ENCODE data around the gene LZIC. TPM values are rescaled to one million over a fixed set of nuclear protein-coding genes. Genes with fewer than 3 reads are reported as not detected.
"Not testable (repeated sequence)": the region's sequence is repeated elsewhere in the genome, so short reads cannot be mapped to it uniquely, and the experiment has no call there.

The LZIC gene
- 38.5 TPM for total RNA-seq
- long read RNA-seq, transcript LZIC-202 (8 exons, 2,281 nt) = minor isoform, 11 of 42 reads
- long read RNA-seq, transcript LZIC-201 (8 exons, 945 nt) = major isoform, 13 of 42 reads
- long read RNA-seq, partial matches to known transcripts = 0 of 42 reads
- long read RNA-seq, other reads (novel, unspliced or antisense) = 15 of 42 reads

GRCh38 chr1:9942939-9943788 is at the start of gene LZIC, which contains the start of gene NMNAT1:
Gene LZIC (minus strand): TSS chr1:9943391. CDS start chr1:9936619, 6,772 bp downstream.
Gene NMNAT1 (plus strand): TSS chr1:9943475. CDS start chr1:9972074, 28,599 bp downstream.
- intact Hi-C loops (cut with micrococcal nuclease) = no loop called here
- ATAC-seq (peak; percentile 99), DNase-seq (peak; percentile 95)

GRCh38 chr1:9992910-9993309 is 49.7 kb upstream of the LZIC start:
- DNase-seq (no peak), ATAC-seq (peak; percentile 39)
- intact Hi-C loops (cut with micrococcal nuclease) = no loop called here

- intact Hi-C loops (cut with micrococcal nuclease) = no loop called here
- DNase-seq (no peak), ATAC-seq (peak; percentile 72)
Measured at GRCh38 chr1:9990944-9991343, 47.8 kb upstream of the LZIC start.

GRCh38 chr1:9989773-9990172 is 46.6 kb upstream of the LZIC start:
- ATAC-seq (no peak), DNase-seq (no peak)
- intact Hi-C loops (cut with micrococcal nuclease) = no loop called here

GRCh38 chr1:9985001-9985400 is 41.8 kb upstream of the LZIC start:
- intact Hi-C loops (cut with micrococcal nuclease) = no loop called here
- DNase-seq (no peak), ATAC-seq (no peak)

- ATAC-seq (no peak), DNase-seq (no peak)
- intact Hi-C loops (cut with micrococcal nuclease) = no loop called here
Measured at GRCh38 chr1:9984253-9984652, 41.1 kb upstream of the LZIC start.

GRCh38 chr1:9960706-9961562 is 17.7 kb upstream of the LZIC start:
- ATAC-seq = no peak
- no peak for DNase-seq
- intact Hi-C loops (cut with micrococcal nuclease) = no loop called here

GRCh38 chr1:9960011-9960410 is 16.8 kb upstream of the LZIC start:
- ATAC-seq (no peak), DNase-seq (no peak)
- intact Hi-C loops (cut with micrococcal nuclease) = no loop called here

GRCh38 chr1:9957726-9958125 is 14.5 kb upstream of the LZIC start:
- intact Hi-C loops (cut with micrococcal nuclease) = no loop called here
- DNase-seq (no peak), ATAC-seq (no peak)

- ATAC-seq (no peak), DNase-seq (no peak)
- intact Hi-C loops (cut with micrococcal nuclease) = no loop called here
Measured at GRCh38 chr1:9946315-9946714, 3.1 kb upstream of the LZIC start.

- intact Hi-C loops (cut with micrococcal nuclease) = no loop called here
- ATAC-seq = peak; percentile 29
- DNase-seq = no peak
Measured at GRCh38 chr1:9942399-9942938, 722 bp downstream of the LZIC start.

GRCh38 chr1:9929431-9930385 is 13.5 kb downstream of the LZIC start:
- DNase-seq (no peak), ATAC-seq (peak; percentile 39)
- intact Hi-C loops (cut with micrococcal nuclease) = no loop called here

- DNase-seq (no peak), ATAC-seq (no peak)
- intact Hi-C loops (cut with micrococcal nuclease) = no loop called here
Measured at GRCh38 chr1:9927259-9927658, 15.9 kb downstream of the LZIC start.

GRCh38 chr1:9922342-9922741 is 20.8 kb downstream of the LZIC start:
- intact Hi-C loops (cut with micrococcal nuclease) = no loop called here
- DNase-seq (no peak), ATAC-seq (peak; percentile 91)

GRCh38 chr1:9920606-9921005 is 22.6 kb downstream of the LZIC start:
- intact Hi-C loops (cut with micrococcal nuclease) = no loop called here
- ATAC-seq (no peak), DNase-seq (no peak)

- intact Hi-C loops (cut with micrococcal nuclease) = no loop called here
- no peak for ATAC-seq
- no peak for DNase-seq
Measured at GRCh38 chr1:9917901-9918300, 25.3 kb downstream of the LZIC start.

- intact Hi-C loops (cut with micrococcal nuclease); ATAC-seq; DNase-seq: not testable (repeated sequence)
Measured at GRCh38 chr1:9917495-9917894, 25.7 kb downstream of the LZIC start.

GRCh38 chr1:9916452-9916851 is 26.7 kb downstream of the LZIC start:
- intact Hi-C loops (cut with micrococcal nuclease) = no loop called here
- DNase-seq (no peak), ATAC-seq (no peak)

GRCh38 chr1:9914610-9914937 is 28.6 kb downstream of the LZIC start:
- intact Hi-C loops (cut with micrococcal nuclease) = no loop called here
- no peak for DNase-seq
- ATAC-seq = no peak

Data from left ventricle myocardium superior (tissue), 1 donor.